GM13976 (cell line): ENCODE data around the gene EFNA3.

ENCODE experiments used
- DNase-seq: peaks from one replicate; pipeline ENCODE4 v3.0.0; 2012; ENCODE audit warnings: low spot score
- CTCF ChIP-seq: IDR thresholded peaks from 2 replicates; pipeline ENCODE4 v1.5.1; 2012; ENCODE audit warnings: borderline replicate concordance, mild to moderate bottlenecking; ENCODE audit not compliant: insufficient read depth; ENCODE audit errors: extremely low read depth, missing control alignments, control extremely low read depth
- in situ Hi-C: fragments of 300-500 bp; cut with MboI; formaldehyde crosslinking; loops from one replicate; pipeline ENCODE4 v1.12.0; 2022; ENCODE audit warnings: low sequenced_read_pairs, mixed read lengths, inconsistent platforms; ENCODE audit not compliant: unreplicated experiment

The EFNA3 gene

GRCh38 chr1:155086128-155086741 lies 7.6 kb downstream of the EFNA3 start:
- peak; percentile 88 for DNase-seq
- peak; percentile 99 for TF ChIP-seq CTCF
- in situ Hi-C loops, result no loop called here

GRCh38 chr1:155086856-155087535 lies 8.4 kb downstream of the EFNA3 start:
- no peak for DNase-seq
- TF ChIP-seq CTCF, result no peak
- in situ Hi-C loops, result no loop called here

GRCh38 chr1:155091071-155092051 lies 12.7 kb downstream of the EFNA3 start:
- TF ChIP-seq CTCF, result peak; percentile 95
- in situ Hi-C loops, result loop anchor here (5.0 kb wide), 1 partner anchor 76 kb away; no protein-coding TSS in a partner anchor
- DNase-seq, result peak; percentile 88

GRCh38 chr1:155092131-155092530 lies 13.5 kb downstream of the EFNA3 start:
- no peak for DNase-seq
- TF ChIP-seq CTCF, result no peak
- in situ Hi-C loops, result loop anchor here (5.0 kb wide), 1 partner anchor 75 kb away; no protein-coding TSS in a partner anchor

GRCh38 chr1:155092641-155093040 lies 14.0 kb downstream of the EFNA3 start:
- DNase-seq, result no peak
- in situ Hi-C loops, result loop anchor here (5.0 kb wide), 1 partner anchor 75 kb away; no protein-coding TSS in a partner anchor
- no peak for TF ChIP-seq CTCF

GRCh38 chr1:155093911-155094621 lies 15.4 kb downstream of the EFNA3 start:
- in situ Hi-C loops, result loop anchor here (5.0 kb wide), 1 partner anchor 73 kb away; no protein-coding TSS in a partner anchor

More at GRCh38 chr1:155093911-155094621, 15.4 kb downstream of the EFNA3 start:
- no peak for DNase-seq
- TF ChIP-seq CTCF, result no peak
